Left colon (tissue), 2 donors: Measurements from ENCODE around the gene NOVA1. TPM values are rescaled to one million over a fixed set of nuclear protein-coding genes. Genes with fewer than 3 reads are reported as not detected.
"Not testable (repeated sequence)": the region's sequence is repeated elsewhere in the genome, so short reads cannot be mapped to it uniquely, and the experiment has no call there.

Experiments used
- ATAC-seq: fragments of 200-7000 bp; cut with Tn5 transposase; one replicate; pipeline ENCODE4 v1.9.1; 2020; ENCODE audit warnings: mild to moderate bottlenecking, moderate library complexity
- DNase-seq, 2 donors: peaks; one replicate each; pipeline ENCODE4 v3.0.0-alpha.2; 2020
- intact Hi-C, 2 donors: fragments of 100-400 bp; cut with DNase I in 1 of 2; cut with micrococcal nuclease in 1 of 2; formaldehyde crosslinking; loops; one replicate each; pipeline versions ENCODE4 v1.11.2 to v1.14.0; 2022; cut with DNase I, micrococcal nuclease
- long read RNA-seq: library from polyadenylated mRNA; unstranded; transcript quantifications from one replicate; pipeline ENCODE4 v2.0.0, GENCODE V29; 2021
- total RNA-seq, 2 donors: library from RNA; stranded (reverse); fragmentation: NEBNext Ultra II Directional; extraction: Animal tissue kit (Norgen Biotek cat#: 25700); gene quantifications; one replicate each; pipeline ENCODE4 v1.2.1, GENCODE V29; 2021
- donor health status: DM: no; HTN: no; CAD: no.
- donor health status: DM: yes; HTN: yes; CAD: no.

Gene NOVA1, protein sequence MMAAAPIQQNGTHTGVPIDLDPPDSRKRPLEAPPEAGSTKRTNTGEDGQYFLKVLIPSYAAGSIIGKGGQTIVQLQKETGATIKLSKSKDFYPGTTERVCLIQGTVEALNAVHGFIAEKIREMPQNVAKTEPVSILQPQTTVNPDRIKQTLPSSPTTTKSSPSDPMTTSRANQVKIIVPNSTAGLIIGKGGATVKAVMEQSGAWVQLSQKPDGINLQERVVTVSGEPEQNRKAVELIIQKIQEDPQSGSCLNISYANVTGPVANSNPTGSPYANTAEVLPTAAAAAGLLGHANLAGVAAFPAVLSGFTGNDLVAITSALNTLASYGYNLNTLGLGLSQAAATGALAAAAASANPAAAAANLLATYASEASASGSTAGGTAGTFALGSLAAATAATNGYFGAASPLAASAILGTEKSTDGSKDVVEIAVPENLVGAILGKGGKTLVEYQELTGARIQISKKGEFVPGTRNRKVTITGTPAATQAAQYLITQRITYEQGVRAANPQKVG
- total RNA-seq: 1 to 10 TPM; 1.4 to 5.9 TPM
- long read RNA-seq: 0 reads

DNA sequence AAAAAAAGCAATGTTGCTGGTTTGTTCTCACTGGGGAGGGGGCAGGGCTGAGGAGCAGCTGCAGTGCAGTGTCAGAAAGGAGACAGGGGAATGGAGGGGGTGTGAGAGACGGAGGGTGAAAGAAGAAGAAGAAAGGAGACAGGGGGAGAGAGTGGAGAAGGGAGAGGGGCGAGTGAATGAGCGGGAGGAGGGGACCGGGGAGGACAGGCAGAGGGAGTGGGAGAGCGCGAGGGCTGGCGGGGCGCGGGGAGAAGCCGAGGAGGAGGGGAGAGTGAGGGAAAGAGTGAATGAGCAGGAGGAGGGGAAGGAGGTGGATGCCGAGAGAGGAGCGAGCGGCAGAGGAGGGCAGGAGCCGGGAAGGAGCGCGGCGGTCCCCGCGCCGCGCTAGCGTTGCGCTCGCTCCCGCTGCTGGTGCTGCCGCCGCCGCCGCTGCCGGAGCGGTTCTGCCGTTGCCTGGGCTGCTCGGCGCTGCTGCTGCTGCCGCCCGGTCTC is at the start of gene NOVA1:
TSS of gene NOVA1 (minus strand) at position 445 of the 492 bp plus-strand sequence. CDS start 597 bp downstream, outside the sequence.
- ATAC-seq (peak; percentile 69), DNase-seq (peak in 1 of 2 donors; percentile 27)
- intact Hi-C loops: no loop called here

DNA sequence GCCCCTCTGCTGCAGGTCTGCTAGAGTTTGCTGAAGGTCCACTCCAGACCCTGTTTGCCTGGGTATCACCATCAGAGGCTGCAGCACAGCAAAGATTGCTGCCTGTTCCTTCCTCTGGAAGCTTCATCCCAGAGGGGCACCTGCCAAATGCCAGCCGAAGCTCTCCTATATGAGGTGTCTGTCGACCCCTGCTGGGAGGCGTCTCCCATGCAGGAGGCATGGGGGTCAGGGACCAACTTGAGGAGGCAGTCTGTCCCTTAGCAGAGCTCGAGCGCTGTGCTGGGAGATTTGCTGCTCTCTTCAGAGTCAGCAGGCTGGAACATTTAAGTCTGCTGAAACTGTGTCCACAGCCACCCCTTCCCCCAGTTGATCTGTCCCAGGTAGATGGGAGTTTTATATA is 47.2 kb upstream of the NOVA1 start:
- ATAC-seq, DNase-seq, intact Hi-C loops: not testable (repeated sequence)

DNA sequence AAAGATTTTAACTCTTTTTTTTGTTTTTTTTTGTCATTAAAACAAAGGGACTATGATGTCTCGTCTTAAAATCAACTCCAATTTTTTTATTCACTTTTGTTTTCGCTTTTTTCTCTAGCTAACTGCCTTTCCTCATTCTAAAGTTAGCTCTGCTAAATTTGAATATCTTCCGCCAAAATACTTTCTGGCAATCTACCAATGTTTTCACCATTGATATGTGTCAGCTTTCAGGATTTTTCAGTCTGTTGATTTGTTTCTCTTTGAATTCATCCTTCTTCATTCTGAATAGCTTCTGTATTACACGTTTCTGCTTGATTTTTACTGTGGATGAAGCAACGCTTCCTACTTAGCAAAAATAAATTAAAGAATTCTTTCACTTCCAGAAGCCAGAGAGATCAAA is 38.7 kb upstream of the NOVA1 start:
- intact Hi-C loops: no loop called here
- ATAC-seq (no peak), DNase-seq (no peak)

DNA sequence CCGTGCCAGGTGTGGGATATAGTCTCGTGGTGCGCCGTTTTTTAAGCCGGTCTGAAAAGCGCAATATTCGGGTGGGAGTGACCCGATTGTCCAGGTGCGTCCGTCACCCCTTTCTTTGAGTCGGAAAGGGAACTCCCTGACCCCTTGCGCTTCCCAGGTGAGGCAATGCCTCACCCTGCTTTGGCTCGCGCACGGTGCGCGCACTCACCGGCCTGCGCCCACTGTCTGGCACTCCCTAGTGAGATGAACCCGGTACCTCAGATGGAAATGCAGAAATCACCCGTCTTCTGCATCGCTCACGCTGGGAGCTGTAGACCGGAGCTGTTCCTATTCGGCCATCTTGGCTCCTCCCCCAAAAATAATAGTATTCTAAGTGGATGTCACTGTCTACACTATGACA is 37.1 kb upstream of the NOVA1 start:
- intact Hi-C loops, ATAC-seq, DNase-seq: not testable (repeated sequence)

DNA sequence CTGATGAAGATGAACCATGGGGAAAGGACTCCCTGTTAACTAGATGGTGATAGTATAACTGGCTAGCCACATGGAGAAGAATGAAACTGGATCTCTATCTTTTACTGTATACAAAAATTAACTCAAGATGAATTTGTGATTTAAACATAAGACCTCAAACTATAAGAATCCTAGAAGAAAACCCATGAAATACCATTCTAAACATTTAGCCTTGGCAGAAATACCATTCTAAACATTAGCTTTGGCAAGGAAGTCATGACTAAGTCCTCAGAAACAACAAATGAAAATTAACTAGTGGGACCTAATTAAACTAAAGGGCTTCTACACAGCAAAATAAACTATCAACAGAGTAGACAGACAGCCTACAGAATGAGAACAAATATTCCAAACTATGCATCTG is 28.4 kb upstream of the NOVA1 start:
- no peak for DNase-seq
- intact Hi-C loops: no loop called here
- no peak for ATAC-seq

DNA sequence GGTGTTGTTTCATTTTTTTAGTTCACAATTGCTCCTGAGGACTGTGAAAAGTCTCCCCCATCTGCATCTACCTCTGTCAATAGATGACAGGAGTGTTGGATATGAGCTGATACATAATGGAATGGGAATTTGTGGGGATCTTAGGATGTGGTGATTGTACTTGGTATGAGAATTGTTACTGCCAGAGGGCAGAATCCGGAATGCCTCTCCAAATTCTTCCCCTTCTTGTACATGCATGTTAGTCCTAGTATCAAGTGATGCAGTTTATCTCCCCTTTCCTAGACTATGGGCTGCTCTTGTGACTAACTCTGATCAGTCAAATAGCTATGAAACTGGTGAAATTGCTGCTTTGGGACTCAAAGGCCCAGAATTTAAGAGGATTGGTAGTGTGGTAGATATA is 24.8 kb upstream of the NOVA1 start:
- intact Hi-C loops: no loop called here
- ATAC-seq (no peak), DNase-seq (no peak)

DNA sequence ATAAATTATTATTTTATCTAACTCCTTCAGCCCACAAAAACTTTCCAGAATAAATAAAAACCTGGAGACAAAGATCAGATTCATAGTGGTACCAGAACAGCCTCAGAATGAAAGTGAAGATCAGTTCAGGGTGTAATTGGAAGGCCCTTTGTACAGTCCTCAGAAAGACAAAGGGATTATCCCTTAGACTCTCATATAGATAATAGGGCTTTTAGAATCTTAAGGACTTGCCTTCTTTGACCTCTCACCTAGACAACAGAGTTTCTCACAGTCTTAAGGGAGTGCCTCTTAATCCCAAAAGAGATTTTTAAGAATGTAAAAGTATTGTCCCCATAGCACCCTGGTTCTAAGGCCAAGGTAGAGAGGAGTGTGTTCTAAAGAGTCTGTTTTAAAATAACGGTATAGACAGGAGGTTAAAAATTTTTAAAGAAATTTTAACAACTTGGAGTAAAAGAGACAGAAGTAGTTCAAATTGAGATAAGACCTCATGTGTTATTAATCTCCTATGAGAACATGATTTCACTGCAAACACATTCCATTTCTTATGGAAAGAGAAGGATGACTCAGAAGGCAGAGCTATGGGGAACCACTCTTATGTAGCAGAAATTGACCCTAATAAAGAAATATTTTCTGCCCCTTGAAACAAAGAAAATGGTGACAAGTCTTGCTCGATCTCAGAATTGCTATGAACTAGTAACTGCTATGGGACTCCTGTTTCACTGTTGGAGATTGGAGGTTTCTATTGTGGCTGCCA is 24.2 kb upstream of the NOVA1 start:
- intact Hi-C loops: no loop called here
- no peak for DNase-seq
- no peak for ATAC-seq

DNA sequence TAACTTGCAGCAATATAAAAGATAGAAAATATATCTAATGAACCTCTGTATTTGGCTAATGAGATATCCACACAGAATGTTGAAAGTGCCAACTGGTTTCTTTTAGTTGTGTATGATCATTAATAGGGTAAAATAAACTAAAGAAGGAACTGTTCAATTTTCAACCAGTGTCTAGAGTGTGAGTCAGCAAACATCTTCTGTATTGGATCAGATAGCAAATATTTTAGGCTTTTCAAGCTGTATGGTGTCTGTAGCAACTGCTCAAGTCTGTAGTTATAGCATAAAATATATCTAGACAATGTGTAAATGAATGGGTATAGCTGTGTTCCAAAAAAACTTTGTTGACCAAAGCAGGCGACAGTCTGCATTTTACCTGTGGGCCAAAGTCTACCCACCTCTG is 23.5 kb upstream of the NOVA1 start:
- intact Hi-C loops: no loop called here

DNA sequence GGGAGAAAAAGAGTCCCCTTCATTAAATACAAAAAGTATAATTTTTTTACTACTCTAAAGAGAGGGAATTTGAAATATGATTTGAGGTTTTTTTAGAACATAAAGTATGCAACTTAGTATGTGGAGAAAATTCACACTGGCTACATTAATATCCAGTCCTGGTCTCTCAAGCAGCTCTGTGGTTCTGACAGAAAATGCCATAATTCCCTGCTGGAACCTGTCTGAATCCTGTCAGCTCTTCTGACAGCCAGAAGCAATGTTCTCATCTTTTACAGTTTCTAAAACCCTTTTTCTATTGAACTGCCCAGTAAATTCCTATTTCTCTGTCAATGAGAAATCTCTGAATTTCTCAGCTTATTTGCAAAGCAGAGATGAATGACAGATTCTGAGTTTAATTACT is 13.4 kb upstream of the NOVA1 start:
- no peak for ATAC-seq
- intact Hi-C loops: no loop called here

More for the DNA sequence above, 23.5 kb upstream of the NOVA1 start:
- DNase-seq (no peak), ATAC-seq (no peak)

DNA sequence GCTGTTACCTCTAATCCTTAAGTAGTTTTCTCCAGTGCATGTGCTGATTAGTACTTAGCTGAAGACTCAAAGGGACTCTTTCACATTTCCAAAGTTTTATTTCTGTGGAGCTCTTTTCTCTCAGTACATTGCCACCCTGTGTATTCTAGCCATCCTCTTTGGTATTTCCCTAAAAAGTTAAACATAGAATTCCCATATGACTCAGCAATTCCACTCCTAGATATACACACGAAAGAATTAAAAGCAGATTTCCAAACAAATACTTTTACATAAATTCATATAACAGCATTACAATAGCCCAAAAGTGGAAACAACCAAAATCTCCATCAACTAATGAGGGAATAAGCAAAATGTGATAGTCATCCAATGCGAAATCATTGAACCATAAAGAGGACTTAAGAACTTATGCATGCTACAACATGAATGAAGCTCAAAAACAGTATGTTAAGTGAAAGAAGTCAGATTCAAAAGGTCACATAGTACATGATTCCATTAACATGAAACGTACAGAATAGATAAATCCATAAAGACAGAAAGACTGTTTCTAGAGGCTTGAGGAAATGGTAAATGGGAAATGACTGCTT is 9.0 kb upstream of the NOVA1 start:
- no peak for DNase-seq
- intact Hi-C loops: no loop called here
- no peak for ATAC-seq

More for the DNA sequence above, 13.4 kb upstream of the NOVA1 start:
- DNase-seq: no peak

DNA sequence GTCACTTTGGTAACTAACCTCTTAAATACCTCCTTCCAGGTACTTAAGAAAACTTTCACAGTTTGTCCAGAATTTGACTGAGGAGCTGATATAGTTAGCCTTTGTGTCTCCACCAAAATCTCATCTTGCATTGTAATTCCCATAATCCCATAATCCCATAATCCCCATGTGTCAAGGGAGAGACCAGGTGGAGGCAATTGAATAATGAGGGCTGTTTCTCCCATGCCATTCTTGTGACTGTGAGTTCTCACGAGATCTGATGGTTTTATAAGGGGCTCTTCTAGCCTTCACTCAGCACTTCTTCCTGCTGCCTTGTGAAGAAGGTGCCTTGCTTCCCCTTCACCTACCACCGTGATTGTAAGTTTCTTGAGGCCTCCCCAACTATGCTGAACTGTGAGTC is 7.8 kb upstream of the NOVA1 start:
- intact Hi-C loops: no loop called here
- DNase-seq: no peak
- ATAC-seq: no peak

DNA sequence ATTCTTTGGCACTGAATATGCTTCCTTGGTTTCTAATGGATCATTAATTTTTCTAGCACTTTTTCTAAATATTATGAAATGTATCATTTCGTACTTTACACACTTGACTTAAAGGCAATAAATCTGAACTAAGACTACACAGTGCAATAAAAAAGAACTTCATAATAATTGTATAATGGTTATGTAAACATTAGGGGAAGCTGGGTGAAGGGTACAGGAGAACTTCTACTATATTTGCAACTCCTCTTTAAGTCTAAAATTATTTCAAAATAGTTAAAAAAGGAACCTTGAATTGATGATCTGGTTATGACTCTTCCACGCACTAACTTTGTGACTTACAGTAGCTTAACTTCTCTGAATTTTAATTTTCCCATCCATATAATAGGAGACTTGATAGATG is 5.1 kb upstream of the NOVA1 start:
- intact Hi-C loops: no loop called here

DNA sequence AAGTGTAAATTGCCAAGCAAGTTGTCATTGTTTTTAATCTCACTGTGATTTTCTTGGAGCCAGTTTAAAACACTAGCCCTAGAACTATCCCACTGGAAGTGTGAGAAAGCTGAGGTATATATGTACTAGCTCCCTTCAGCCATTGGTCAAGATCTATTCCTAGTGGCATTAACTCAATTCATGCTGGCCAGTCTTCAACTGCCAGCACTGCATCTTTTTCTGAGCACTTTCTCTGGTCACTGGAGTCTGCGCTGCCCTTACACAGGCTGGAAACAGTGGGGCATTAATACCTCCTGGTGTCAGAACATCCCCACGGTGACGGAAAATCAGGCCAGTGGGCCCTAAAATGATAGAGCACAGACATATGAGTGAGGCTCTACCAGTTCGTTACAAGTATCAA is 4.0 kb upstream of the NOVA1 start:
- no peak for ATAC-seq
- intact Hi-C loops: no loop called here
- no peak for DNase-seq

More for the DNA sequence above, 5.1 kb upstream of the NOVA1 start:
- ATAC-seq: no peak
- no peak for DNase-seq

DNA sequence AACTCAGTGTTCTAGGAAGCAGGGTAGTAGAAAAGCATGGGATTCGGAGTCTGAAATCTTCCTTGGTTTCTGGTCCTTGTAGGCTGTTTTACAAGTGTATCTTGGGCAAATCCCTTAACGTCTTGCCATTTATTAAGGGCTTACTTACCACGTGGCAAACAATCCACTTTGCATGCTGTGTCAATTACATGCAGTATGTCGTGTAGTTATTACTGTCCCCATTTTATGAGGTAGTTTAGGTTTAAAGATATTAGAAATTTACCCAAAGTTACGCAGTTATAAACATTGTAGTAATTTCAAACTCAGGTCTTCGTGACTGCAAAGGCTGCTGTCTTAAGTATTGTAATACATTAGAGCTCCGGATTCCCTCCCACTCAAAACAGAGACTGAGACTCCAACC is 1.5 kb upstream of the NOVA1 start:
- DNase-seq (no peak), ATAC-seq (no peak)
- intact Hi-C loops: no loop called here

DNA sequence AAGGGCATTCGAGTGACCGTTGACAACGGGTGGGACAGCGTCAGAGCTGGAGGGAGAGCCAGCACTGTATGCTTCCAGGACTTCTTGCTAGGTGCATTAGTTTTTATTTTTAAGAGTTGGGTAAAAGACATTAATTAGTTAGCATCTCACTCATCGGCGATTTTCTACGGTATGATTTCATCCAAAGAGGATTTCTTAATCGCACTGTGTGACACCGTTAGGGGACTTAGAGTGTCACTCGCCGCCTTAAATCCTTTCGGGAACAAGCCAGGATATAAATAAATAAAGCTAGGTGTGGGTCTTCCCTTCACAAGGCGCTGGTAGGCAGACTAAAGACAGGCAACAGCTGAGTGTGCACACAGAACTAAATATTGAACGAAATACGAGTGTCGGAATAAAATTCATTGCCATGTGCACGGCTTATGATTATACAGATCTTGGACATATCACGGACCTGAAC is 869 bp upstream of the NOVA1 start:
- DNase-seq: no peak
- intact Hi-C loops: no loop called here
- ATAC-seq: peak; percentile 10

DNA sequence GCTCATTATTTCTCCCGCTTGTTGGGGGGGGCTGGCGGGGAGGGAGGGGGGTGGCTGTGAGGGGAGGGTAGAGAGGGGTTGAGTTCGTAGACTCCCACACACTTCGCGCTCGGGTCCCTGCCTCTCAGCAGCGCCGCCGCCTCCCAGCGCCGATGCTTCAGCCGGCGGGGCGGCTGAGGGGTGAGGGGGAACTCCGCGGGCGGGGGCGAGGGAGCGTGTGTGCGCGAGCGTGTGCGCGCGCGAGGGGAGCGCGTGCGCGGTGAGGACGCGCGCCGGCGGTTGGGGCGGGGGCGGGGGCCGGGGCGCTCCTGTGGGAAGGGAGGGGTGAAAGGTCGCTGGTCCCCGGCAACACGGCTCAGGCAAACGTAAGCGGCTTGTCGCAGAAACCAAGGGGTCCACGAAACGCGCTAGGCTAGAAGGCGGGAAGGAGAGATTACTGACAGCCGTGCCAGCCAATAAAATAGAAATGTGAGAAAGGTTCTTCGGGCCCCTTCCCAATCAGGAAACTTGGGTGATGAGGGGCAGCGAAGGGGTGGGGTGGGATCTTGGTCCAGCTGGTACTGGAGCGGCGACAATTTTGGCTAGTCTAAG is 343 bp upstream of the NOVA1 start:
- DNase-seq: peak; percentile 62 to 81
- intact Hi-C loops: no loop called here
- ATAC-seq: peak; percentile 85

DNA sequence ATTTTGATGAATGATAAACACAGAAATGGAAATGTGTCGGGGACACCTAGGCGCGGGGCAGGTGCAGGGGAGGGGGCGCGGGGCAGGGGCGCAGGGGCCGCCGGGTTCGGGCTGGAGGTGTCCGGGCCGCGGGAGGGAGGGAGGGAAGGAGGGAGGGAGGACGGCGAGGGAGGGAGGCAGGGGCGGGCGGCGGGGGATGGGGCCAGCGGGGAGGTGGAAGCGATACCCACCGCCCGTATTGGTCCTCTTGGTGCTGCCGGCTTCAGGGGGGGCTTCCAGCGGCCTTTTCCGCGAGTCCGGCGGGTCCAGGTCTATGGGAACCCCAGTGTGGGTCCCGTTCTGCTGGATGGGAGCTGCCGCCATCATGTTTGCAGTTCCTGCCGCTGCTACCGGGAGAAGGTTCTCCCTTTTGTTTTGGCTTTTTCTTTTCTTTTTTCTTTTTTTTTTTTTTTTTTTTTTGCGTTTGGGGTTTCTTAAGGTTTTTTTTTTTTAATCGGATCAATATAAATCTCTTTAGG is 703 bp downstream of the NOVA1 start:
- intact Hi-C loops: no loop called here
- ATAC-seq (peak; percentile 31), DNase-seq (peak; percentile 15 to 28)

DNA sequence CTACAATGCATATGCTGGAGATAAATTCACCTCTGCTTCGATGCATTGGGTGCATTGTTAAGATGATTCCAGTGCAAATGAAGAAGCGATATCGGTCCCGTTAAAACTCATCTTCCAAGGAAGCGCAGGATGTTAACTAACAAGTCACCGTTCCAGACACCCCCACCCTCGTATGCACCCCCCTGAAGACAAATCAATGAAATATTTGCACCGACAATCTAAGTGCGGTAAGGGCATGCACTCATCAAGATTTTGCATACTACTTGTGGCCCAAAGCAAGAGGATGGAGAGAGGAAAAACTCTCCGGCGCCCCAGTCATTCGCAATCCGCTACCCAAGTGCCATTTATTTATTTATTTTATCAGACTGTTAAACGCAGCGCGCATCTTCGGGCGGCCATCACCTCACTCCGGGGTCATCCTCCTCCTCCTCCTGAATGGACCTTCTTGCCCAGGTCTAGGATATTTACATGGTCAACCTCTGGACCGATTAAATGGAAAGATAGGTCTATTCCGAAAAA is 1.2 kb downstream of the NOVA1 start:
- ATAC-seq: no peak
- intact Hi-C loops: no loop called here
- peak in 1 of 2 donors; percentile 10 for DNase-seq
